Neural crest cell (in vitro differentiated cells): ENCODE data around the gene ZG16. TPM values are rescaled to one million over a fixed set of nuclear protein-coding genes. Genes with fewer than 3 reads are reported as not detected.

Experiments used
- DNase-seq: peaks from one replicate; pipeline ENCODE4 v3.0.0; 2021; ENCODE audit warnings: low read depth, mixed read lengths, low spot score
- H3K27ac Mint-ChIP-seq: one replicate; pipeline ENCODE4 v1.8.0; 2021; ENCODE audit warnings: mild to moderate bottlenecking, mixed read lengths; ENCODE audit not compliant: unreplicated experiment
- H3K27me3 Mint-ChIP-seq: 2 replicates; pipeline ENCODE4 v1.8.0; 2021; ENCODE audit warnings: low read depth, mild to moderate bottlenecking, mixed read lengths
- H3K36me3 Mint-ChIP-seq: 2 replicates; pipeline ENCODE4 v1.8.0; 2021; ENCODE audit warnings: low read depth, mild to moderate bottlenecking, mixed read lengths
- H3K4me1 Mint-ChIP-seq: 2 replicates; pipeline ENCODE4 v1.8.0; 2021; ENCODE audit warnings: mixed read lengths
- H3K4me3 Mint-ChIP-seq: one replicate; pipeline ENCODE4 v1.8.0; 2021; ENCODE audit warnings: mild to moderate bottlenecking, mixed read lengths
- H3K9me3 Mint-ChIP-seq: 2 replicates; pipeline ENCODE4 v1.8.0; 2021; ENCODE audit warnings: mixed read lengths
- total RNA-seq: library from RNA; stranded (reverse); gene quantifications from 2 replicates; pipeline ENCODE4 v1.2.1, GENCODE V29; 2021
- TF ChIP-seq, protein P1 (sequence below): fragments of 200-600 bp; sonication (generic); conservative IDR thresholded peaks from 2 replicates; pipeline ENCODE4 v1.5.0; 2021; ENCODE audit warnings: antibody characterized with exemption, mild to moderate bottlenecking

ZG16 gene
- total RNA-seq, 1 donor from 2014 or later: not detected

GRCh38 chr16:29826342-29826695 is 48.3 kb downstream of the ZG16 start:
- DNase-seq: no peak
- peaks cover 4% of the 10 kb centered on the region for H3K27me3 Mint-ChIP-seq
- H3K36me3 Mint-ChIP-seq: no peaks in the 10 kb centered on the region
- no peak overlapping the region for H3K27ac Mint-ChIP-seq
- no peak overlapping the region for H3K4me3 Mint-ChIP-seq
- H3K4me1 Mint-ChIP-seq: peaks cover 10% of the 10 kb centered on the region
- TF ChIP-seq, protein P1, sequence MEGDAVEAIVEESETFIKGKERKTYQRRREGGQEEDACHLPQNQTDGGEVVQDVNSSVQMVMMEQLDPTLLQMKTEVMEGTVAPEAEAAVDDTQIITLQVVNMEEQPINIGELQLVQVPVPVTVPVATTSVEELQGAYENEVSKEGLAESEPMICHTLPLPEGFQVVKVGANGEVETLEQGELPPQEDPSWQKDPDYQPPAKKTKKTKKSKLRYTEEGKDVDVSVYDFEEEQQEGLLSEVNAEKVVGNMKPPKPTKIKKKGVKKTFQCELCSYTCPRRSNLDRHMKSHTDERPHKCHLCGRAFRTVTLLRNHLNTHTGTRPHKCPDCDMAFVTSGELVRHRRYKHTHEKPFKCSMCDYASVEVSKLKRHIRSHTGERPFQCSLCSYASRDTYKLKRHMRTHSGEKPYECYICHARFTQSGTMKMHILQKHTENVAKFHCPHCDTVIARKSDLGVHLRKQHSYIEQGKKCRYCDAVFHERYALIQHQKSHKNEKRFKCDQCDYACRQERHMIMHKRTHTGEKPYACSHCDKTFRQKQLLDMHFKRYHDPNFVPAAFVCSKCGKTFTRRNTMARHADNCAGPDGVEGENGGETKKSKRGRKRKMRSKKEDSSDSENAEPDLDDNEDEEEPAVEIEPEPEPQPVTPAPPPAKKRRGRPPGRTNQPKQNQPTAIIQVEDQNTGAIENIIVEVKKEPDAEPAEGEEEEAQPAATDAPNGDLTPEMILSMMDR: no peak
- H3K9me3 Mint-ChIP-seq: no peaks in the 10 kb centered on the region

GRCh38 chr16:29830774-29831173 is 52.7 kb downstream of the ZG16 start:
- no peaks in the 10 kb centered on the region for H3K36me3 Mint-ChIP-seq
- H3K4me1 Mint-ChIP-seq: no peaks in the 10 kb centered on the region
- H3K9me3 Mint-ChIP-seq: no peaks in the 10 kb centered on the region
- DNase-seq: no peak
- H3K4me3 Mint-ChIP-seq: no peak overlapping the region
- TF ChIP-seq, protein P1: no peak
- H3K27ac Mint-ChIP-seq: no peak overlapping the region
- peaks cover 4% of the 10 kb centered on the region for H3K27me3 Mint-ChIP-seq

GRCh38 chr16:29831490-29831889 is 53.4 kb downstream of the ZG16 start:
- no peaks in the 10 kb centered on the region for H3K36me3 Mint-ChIP-seq
- no peaks in the 10 kb centered on the region for H3K4me1 Mint-ChIP-seq
- H3K27ac Mint-ChIP-seq: no peak overlapping the region
- H3K27me3 Mint-ChIP-seq: peaks cover 4% of the 10 kb centered on the region
- TF ChIP-seq, protein P1: no peak
- DNase-seq: no peak
- H3K4me3 Mint-ChIP-seq: no peak overlapping the region
- H3K9me3 Mint-ChIP-seq: no peaks in the 10 kb centered on the region

Other genes starting within 250 kb of the ZG16 start
- 0.07 and 0.16 TPM in 2 replicates for gene SPN, start 115.0 kb upstream of the ZG16 start, total RNA-seq
- gene QPRT, start 99.1 kb upstream of the ZG16 start, total RNA-seq: 77.3 and 79.5 TPM in 2 replicates
- not detected in 2 replicates for gene C16orf54, start 32.3 kb upstream of the ZG16 start, total RNA-seq
- 162 and 173 TPM in 2 replicates for gene KIF22, start 12.5 kb downstream of the ZG16 start, total RNA-seq
- gene MAZ, start 28.3 kb downstream of the ZG16 start, total RNA-seq: 605 and 635 TPM in 2 replicates
- gene PRRT2, start 33.9 kb downstream of the ZG16 start, total RNA-seq: 18.6 and 21.2 TPM in 2 replicates
- 47.6 and 48.4 TPM in 2 replicates for gene PAGR1, start 37.9 kb downstream of the ZG16 start, total RNA-seq
- 1.6 and 2.1 TPM in 2 replicates for gene MVP, start 42.2 kb downstream of the ZG16 start, total RNA-seq
- 37.5 and 40.6 TPM in 2 replicates for gene CDIPT, start 85.0 kb downstream of the ZG16 start, total RNA-seq
- gene SEZ6L2, start 121.3 kb downstream of the ZG16 start, total RNA-seq: 8.7 and 9.3 TPM in 2 replicates
- 2.5 and 2.8 TPM in 2 replicates for gene ASPHD1, start 122.2 kb downstream of the ZG16 start, total RNA-seq
- gene KCTD13, start 148.0 kb downstream of the ZG16 start, total RNA-seq: 24.3 and 25.2 TPM in 2 replicates
- 70.7 and 74.0 TPM in 2 replicates for gene TMEM219, start 183.8 kb downstream of the ZG16 start, total RNA-seq
- 67.7 and 73.2 TPM in 2 replicates for gene TAOK2, start 195.6 kb downstream of the ZG16 start, total RNA-seq
- gene HIRIP3, start 217.4 kb downstream of the ZG16 start, total RNA-seq: 31.8 and 34.8 TPM in 2 replicates
- 81.9 and 88.6 TPM in 2 replicates for gene INO80E, start 218.0 kb downstream of the ZG16 start, total RNA-seq
- 5.7 and 6.4 TPM in 2 replicates for gene DOC2A, start 232.8 kb downstream of the ZG16 start, total RNA-seq
- not detected in 2 replicates for gene C16orf92, start 244.9 kb downstream of the ZG16 start, total RNA-seq